ENCODE data around the gene CSNK2A2.
A peak's percentile ranks its signal among the peaks of the same experiment; 100 is the strongest.

The CSNK2A2 gene

DNA sequence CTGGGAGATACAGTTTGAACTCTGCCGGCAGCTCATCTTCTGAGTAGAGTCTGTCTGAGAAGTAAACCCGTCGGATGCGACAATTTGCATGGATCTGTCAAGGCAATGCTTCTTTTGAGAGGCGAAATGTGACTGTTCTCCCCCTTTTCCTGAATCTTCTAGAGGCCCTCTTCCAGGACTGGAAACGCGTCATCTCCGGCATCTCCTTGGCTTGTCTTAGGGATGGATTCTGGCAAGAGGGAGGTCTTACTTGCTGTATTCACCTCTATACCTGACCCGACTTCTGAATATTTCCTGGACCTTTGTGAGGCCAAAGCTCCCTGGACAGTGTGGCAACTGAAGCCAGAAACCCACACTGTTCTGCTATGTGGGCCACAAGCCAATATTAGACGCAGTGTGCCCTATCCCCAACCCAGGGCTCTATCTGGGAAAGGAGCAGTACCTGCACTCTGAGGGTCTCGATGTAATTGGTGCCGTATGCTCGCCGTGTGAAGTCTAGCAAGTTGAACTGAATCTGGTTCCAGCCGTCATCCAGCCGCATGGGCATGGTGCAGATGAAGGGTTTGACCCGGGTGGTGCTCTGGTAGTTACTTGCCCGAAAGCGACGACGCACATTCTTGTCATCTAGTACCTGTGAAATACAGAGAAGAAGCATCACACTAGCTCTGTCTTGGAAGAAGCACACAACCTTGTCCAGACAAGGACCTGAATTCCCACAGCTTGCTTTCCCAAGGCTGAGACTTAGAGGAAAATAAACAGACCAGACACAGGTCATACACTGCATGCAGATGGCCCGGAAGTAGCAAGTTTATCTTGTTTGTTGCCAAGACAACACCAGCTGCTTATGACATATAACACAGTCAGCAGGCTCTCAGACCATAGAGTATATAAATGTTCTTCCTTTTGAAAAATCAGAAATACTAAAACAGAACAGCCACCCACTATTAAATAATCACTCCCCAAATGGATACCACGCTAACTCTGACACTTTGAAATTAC, 82.8 kb downstream of the CSNK2A2 start:
- no peak for ATAC-seq
- H3K4me1 Mint-ChIP-seq: peaks cover 4% of the 10 kb centered on the region
- no peak overlapping the region for H3K27ac Mint-ChIP-seq
- H3K9me3 Mint-ChIP-seq: no peaks in the 10 kb centered on the region
- H3K27me3 Mint-ChIP-seq: no peaks in the 10 kb centered on the region
- DNase-seq: no peak
- H3K4me3 Mint-ChIP-seq: no peak overlapping the region

DNA sequence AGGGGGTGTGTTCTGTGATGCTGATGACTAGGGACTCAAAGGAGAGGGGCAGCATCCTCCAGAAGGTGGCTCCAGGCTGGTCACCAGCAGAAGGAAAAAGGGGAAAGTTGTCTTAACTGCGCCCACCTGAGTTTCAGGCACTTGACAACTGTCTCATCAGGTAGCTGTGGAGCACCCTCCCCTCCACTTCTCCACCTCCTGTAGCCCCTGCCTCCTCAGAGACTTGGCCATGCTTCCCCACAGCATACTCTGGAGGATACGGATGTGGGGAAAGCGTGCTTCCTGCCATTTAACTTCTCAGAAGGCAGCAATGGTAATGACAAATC, 86.6 kb downstream of the CSNK2A2 start:
- H3K27ac Mint-ChIP-seq: no peak overlapping the region
- H3K9me3 Mint-ChIP-seq: no peaks in the 10 kb centered on the region
- ATAC-seq (no peak), DNase-seq (no peak)
- no peaks in the 10 kb centered on the region for H3K27me3 Mint-ChIP-seq
- no peak overlapping the region for H3K4me3 Mint-ChIP-seq
- no peaks in the 10 kb centered on the region for H3K4me1 Mint-ChIP-seq

GRCh38 chr16:58110571-58111301, 87.2 kb downstream of the CSNK2A2 start:
- DNase-seq (no peak), ATAC-seq (peak; percentile 28)
- Mint-ChIP-seq H3K4me1 (no peaks in the 10 kb centered on the region), H3K9me3 (no peaks in the 10 kb centered on the region), H3K27ac (no peak overlapping the region), H3K4me3 (no peak overlapping the region), H3K27me3 (no peaks in the 10 kb centered on the region)

DNA sequence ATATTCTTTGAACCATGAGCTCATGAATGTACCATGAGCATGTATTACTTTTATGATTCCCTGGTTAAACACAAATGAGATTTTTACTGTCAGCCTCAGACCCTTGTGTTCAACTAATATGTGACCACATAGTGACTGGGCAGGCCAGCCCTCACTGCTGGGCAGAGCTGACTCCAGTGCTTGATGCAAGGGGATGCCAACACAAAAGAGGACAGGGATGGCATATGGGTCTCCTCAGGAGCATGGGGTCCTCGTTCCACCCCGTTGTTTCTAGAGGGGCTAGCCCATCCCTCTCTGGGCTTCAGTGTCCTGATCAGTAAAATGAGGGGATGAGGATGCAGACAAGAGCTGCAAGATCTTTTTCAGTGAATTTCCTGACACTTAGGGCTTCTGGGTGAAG, 88.0 kb downstream of the CSNK2A2 start:
- H3K4me3 Mint-ChIP-seq: no peak overlapping the region
- ATAC-seq (no peak), DNase-seq (no peak)
- no peaks in the 10 kb centered on the region for H3K27me3 Mint-ChIP-seq
- no peaks in the 10 kb centered on the region for H3K9me3 Mint-ChIP-seq
- no peak overlapping the region for H3K27ac Mint-ChIP-seq
- no peaks in the 10 kb centered on the region for H3K4me1 Mint-ChIP-seq

GRCh38 chr16:58109330-58109729, 88.6 kb downstream of the CSNK2A2 start:
- H3K27me3 Mint-ChIP-seq: no peaks in the 10 kb centered on the region

More at GRCh38 chr16:58109330-58109729, 88.6 kb downstream of the CSNK2A2 start:
- ATAC-seq: no peak
- DNase-seq: no peak
- Mint-ChIP-seq H3K9me3 (no peaks in the 10 kb centered on the region), H3K4me3 (no peak overlapping the region), H3K4me1 (no peaks in the 10 kb centered on the region), H3K27ac (peak overlapping the region in 1 of 2 donors; percentile 30)
